ENCODE measurements around the gene SERPIND1.
"Not testable (repeated sequence)": the region's sequence is repeated elsewhere in the genome, so short reads cannot be mapped to it uniquely, and the experiment has no call there.

The SERPIND1 gene

DNA sequence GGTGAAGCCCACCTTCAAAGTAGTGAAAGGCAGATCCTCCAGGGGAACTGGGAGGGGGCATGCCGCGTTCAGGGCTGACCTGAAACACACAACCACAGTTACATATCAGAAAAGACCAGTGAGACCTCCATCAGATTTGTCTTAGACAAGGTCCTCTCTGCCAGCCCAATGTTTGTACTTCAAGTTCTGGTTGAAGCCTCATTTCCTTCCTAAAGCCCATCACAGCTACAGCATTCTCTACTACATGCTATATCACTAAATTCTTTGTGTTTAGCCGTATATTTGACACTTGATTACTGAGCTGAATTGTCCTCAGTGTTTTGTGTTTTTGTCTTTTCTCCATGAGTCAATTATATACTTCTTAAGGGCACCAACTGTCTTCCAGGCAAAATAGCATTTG is 44.6 kb downstream of the SERPIND1 start:
- no peak for DNase-seq

DNA sequence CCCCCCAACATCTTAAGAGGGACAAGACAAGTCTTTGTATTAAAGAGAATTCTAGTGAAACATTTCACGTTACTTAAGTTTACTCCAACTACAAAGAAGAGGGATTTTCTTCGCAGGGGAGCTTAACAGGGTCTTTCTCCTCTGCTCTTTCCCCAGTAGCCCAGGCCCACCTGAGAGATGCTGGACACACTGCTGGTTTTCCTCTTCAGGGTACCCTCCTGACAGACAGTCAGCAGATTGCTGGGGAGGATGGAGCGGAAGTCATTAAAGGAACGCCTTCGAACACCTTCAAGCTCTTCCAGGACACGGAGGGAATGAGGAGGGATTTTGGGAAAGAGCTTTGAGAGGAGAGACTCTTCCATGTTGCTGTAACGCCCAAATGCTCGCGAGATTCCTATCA is 45.6 kb downstream of the SERPIND1 start:
- no peak for DNase-seq

DNA sequence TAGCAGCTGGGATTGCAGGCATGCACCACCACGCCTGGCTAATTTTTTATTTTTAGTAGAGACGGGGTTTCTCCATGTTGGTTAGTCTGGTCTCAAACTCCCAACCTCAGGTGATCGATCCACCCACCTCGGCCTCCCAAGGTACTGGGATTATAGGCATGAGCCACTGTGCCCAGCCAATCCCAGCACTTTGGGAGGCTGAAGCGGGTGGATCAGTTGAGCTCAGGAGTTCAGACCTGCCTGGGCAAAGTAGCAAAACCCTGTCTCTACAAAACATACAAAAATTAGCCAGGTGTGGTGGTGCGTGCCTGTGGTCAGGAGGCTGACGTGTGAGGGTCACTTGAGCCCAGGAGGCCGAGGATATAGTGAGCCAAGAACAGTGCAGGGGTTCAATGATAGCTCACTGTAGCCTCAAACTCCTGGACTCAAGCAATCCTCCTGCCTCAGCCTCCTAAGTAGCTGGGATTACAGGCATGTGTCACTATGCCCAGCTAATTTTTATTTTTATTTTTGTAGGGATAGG is 47.9 kb downstream of the SERPIND1 start:
- not testable (repeated sequence) for DNase-seq

DNA sequence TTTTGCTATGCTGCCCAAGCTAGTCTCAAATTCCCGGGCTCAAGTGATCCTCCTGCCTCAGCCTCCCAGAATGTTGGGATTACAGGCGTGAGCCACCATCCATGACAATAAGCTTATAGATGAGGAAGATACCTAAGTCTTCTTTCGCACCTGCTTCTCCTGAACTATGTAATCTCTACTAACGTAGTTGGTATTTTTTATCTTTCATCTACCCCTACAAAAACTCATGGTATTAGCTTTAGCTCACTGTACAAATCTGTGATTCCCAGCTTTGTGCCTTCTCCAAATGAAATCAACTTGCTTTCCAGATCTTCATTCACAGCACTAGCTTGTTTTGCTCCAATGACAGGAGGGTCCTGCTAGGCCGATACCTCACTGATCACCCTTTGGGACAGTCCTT is 48.3 kb downstream of the SERPIND1 start:
- no peak for DNase-seq

DNA sequence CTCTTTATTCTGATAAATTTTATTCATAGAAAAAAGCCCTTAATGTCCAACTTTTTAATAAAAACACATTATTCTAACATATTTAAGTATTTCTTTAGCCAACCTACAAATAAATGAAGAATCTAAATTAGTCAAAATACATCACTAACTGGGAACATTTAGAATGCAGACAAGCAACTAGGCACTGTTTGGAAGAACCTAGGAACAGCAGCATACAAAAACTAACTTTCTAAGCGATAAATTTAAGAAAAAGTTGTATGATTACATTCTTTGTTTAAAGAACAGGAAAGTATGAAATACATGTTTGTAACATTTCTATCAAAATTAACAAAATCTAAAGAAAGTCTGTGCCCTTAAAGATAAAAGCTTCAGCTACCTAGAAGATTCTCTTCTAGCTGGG is 49.4 kb downstream of the SERPIND1 start:
- no peak for DNase-seq

DNA sequence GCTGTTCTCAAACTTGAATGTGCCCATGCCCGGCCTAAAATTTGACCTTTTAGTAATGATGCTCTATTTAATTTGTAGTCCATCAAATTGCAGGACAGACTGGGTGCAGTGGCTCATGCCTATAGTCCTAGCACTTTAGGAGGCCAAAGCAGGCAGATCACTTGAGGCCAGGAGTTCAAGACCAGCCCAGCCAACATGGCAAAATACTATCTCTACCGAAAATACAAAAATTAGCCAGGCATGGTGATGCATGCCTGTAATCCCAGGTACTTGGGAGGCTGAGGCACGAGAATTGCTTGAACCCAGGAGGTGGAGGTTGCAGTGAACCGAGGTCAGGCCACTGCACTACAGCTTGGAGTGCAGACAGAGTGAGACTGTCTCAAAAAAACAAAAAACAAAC is 51.3 kb downstream of the SERPIND1 start:
- DNase-seq: not testable (repeated sequence)

DNA sequence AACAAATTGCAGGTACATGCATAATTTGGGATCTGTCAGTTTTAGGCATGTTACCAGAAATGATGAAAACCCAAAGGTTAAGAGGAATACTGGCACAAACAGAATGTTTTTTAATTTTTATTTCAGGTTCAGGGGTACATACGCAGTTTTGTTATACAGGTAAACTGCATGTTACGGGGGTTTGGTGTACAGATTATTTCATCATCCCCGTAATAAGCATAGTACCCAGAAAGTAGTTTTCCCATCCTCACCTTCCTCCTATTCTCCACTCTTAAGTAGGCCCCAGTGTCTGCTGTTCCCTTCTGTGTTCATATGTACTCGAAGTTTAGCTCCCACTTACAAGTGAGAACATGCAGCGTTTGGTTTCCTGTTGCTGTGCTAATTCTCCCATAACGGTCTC is 51.7 kb downstream of the SERPIND1 start:
- DNase-seq: no peak

DNA sequence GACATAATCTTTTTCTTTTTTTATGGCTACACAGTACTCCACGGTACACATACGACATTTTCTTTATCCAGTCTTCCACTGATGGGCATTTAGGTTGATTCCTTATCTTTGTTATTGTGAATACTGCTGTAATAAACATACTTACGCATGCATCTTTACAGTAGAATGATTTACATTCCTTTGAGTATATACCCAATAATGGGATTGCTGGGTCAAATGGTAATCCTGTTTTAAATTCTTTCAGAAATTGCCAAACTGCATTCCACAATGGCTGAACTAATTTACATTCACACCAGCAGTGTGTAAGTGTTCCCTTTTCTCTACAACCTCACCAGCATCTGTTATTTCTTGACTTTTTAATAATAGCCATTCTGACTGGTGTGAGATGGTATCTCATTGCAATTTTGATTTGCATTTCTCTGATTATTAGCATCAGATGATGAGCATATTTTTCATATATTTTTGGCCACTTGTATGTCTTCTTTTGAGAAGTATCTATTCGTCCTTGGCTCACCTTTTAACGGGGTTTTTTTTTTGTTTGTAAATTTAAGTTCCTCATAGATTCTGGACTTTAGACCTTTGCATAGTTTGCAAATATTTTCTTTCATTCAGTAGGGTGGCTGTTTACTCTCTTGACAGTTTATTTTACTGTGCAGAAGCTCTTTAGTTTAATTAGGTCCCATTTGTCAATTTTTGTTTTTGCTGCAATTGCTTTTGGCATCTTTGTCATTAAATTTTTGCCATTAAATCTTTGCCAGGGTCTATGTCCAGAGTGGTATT is 52.6 kb downstream of the SERPIND1 start:
- DNase-seq: not testable (repeated sequence)

DNA sequence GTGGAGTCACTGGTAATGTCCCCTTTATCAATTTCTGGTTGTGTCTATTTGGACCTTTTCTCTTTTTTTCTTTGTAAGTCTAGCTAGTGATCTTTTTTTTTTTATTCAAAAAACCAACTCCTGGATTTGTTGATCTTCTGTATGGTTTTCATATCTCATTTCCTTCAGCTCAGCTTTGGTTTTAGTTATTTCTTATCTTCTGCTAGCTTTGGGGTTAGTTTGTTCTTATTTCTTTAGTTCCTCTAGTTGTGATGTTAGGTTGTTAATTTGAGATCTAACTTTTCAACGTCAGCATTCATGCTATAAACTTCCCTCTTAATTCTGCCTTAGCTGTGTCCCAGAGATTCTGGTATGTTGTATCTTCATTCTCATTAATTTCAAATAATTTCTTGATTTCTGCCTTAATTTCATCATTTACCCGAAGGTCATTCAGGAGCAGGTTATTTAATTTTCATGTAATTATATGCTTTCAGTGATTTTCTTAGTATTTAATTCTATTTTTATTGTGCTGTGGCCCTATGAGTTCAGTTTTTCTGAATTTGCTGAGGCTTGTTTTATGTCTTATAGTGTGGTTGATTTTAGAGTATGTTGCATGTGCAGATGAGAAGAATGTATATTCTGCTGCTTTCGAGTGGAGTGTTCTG is 55.7 kb downstream of the SERPIND1 start:
- no peak for DNase-seq

DNA sequence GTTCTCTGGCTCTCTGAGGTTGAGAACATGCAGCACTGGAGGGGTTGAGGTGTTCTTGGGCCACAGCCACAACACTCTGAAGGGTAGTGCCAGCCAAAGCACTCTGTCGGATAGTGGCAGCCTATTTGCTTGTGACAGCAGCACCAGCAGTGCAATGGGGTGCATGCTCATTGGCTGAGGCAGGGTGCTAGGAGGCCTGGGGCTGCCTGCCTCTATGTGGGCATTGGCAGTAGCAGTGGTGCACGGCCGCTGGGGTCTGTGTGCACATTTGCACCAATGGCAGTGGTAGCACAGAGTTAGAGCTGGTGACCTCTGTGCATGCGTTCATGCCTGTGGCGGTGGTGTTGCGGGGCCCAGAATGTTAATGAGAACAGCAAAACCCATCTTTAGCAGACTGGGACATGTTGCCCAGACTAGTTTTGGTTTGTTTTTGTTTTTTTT is 59.3 kb downstream of the SERPIND1 start:
- DNase-seq: no peak

DNA sequence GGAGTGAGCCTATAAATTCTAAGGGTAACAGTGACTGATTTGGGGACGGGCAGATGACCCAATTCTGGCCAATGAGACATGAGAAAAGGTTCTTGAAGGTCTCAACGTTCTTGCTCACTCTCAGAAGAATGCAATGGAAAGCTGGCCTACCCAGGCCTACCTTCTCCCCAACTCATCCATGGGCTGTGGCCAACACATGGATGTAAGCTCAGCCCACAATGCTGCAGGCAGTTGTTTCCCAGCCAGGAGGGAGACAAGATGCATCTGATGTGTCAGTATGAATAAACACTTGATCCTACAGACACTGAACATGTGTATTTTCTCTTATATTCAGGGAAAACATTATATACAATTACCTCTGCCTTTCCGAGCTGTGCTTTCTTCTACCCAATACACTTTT is 60.3 kb downstream of the SERPIND1 start:
- no peak for DNase-seq

DNA sequence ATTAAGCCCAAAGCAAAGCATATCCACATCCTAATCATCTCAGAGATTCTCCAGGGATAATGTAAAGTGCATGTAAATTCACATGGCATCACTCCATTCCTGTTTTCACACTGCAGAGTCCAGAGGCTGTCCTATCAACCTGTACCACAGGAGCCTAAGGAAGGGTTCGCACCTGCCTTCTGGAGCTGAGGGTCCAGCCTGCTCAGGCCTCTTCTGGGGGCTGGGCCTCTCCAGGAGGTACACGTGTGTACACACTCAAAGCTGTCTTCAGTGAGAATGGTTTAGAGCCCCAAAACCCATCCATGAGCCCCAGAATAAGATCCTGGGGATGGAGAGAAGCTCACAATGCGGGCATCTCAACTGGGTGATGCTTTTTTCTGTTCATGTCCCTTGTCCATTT is 60.8 kb downstream of the SERPIND1 start:
- no peak for DNase-seq

Measured in activated CD4-positive, alpha-beta T cell treated with anti-CD3 and anti-CD28 coated beads for 4 hours (primary cell).